Measurements from ENCODE around the gene NACC1. TPM values are rescaled to one million over a fixed set of nuclear protein-coding genes. Genes with fewer than 3 reads are reported as not detected.

Gene NACC1
- total and polyA plus RNA-seq, 2 of the 8 experiments (the other 6 are each of a cell fraction or from before 2014, with no cell fraction given), result 234 to 301 TPM

DNA sequence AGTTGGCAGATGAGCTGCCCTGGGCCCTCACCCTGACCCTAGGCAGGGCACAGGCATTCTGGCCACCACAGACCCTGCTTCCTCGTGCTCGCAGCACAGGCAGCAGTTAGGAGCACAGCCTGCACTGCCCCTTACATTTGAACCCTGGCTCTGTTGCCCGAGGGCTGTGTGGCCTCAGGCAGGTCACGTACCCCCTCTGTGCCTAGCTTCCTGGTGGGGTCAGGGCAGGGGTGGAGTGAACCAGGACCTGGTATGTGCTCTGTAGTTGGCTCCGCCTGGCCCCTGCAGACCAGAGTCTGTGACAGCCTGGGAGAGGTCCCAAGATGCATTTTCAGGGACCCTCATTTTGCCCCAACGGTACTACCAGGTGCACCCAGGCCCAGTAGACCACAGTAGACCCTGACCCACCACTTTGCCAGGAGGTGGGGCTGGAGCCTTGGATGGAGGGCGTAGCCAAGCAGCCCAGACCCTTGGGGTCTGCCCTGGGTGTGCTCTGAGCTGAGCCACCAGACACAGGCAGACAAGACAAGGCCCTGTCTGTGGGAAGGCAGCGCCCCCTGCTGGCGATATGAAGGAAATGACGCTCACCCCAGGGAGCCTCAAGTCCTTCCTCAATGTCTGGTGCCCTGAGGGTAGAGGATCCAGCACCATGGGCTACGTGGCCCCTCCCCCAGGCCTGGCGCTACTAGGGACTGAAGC is 24.5 kb upstream of the NACC1 start (continued):
- TF ChIP-seq BACH1 (IDR thresholded peaks at IDR 0.05; ENCODE audit: low read length) (peak; percentile 33; the same call in 1 of the 2 replicates), MAFK (IDR thresholded peaks at IDR 0.05; ENCODE audit: low read depth, low read length) (no peak), KDM5A (IDR thresholded peaks at IDR 0.05; ENCODE audit: low read length) (no peak)

Data from H1 (cell line).